SK-N-MC (cell line): ENCODE measurements around the gene TMUB1.

Experiments used
- EZH2 ChIP-seq: fragments of 200-600 bp; sonication (generic); IDR thresholded peaks from one replicate; pipeline ENCODE4 v1.6.1; 2017; ENCODE audit warnings: antibody characterized with exemption
- POLR2AphosphoS5 ChIP-seq: IDR thresholded peaks from 2 replicates; pipeline ENCODE4 v1.6.1; 2012; ENCODE audit warnings: mild to moderate bottlenecking, low read depth, low read length, borderline replicate concordance

DNA sequence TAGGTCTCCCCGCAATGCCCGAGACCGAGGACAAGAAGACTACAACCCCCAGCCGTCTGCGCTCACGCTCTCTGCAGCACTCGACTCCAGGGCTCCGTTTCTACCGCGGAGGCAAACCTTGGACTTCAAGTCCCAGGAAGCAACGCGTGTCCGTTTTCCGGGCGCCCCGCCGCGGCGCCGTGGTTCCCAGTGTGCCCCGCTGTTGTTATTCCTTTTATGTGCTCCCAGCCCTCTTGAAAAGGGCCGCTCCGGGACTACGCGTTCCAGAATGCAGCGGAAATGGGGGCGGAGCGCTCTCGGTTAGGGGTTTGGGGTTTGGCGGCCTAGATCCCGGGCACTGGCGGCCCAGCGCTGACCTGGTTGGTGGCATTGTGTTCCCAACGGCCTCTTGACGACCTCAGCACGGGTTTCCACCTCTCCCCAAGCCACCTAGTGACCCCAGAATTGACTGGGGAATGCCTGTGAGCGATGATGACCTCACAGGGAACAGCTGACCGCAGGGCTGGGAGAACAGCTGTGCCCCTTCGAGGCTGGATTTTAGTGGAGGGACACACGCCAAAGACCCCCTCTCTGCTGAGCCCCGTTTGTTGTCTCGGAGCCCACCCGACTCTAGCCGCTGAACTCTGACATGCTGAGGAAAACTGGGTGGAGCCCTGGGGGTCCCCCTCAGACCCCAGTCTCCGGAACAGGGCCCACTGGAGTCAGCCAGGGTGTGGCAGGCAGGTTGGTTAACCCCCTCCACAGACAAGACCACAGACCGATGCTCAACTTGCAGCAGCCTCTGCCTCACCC, 25.1 kb downstream of the TMUB1 start:
- peak; percentile 54 for TF ChIP-seq POLR2AphosphoS5
- no peak for TF ChIP-seq EZH2
